HUES64 (cell line): ENCODE results near the gene ADRM1.

Experiments
- H3K27ac ChIP-seq: 2 replicates; pipeline ENCODE4 v1.7.0; 2013; ENCODE audit warnings: low read depth, low read length, inconsistent platforms
- H3K27me3 ChIP-seq: 2 replicates; pipeline ENCODE4 v1.6.1; 2013; ENCODE audit warnings: mild to moderate bottlenecking, low read length; ENCODE audit not compliant: insufficient read depth
- H3K36me3 ChIP-seq: 2 replicates; pipeline ENCODE4 v1.6.1; 2013; ENCODE audit warnings: mild to moderate bottlenecking, low read length; ENCODE audit not compliant: insufficient read depth
- H3K4me1 ChIP-seq: 2 replicates; pipeline ENCODE4 v1.6.1; 2013; ENCODE audit warnings: mild to moderate bottlenecking, low read length, moderate library complexity; ENCODE audit not compliant: insufficient read depth
- H3K4me3 ChIP-seq: 2 replicates; pipeline ENCODE4 v1.5.1; 2013; ENCODE audit warnings: mild to moderate bottlenecking, low read length, moderate library complexity
- H3K9ac ChIP-seq: 2 replicates; pipeline ENCODE4 v1.6.1; 2013; ENCODE audit warnings: mild to moderate bottlenecking, low read depth, low read length
- H3K9me3 ChIP-seq: 2 replicates; pipeline ENCODE4 v1.6.1; 2013; ENCODE audit warnings: low read depth, low read length; ENCODE audit not compliant: insufficient read depth
- WGBS: fragments of 150-250, 120-280 bp; methylation state at CpG from one replicate; pipeline ENCODE4 v1.1.7; 2013; ENCODE audit warnings: missing lambda C conversion rate; 5-methylcytosine and 5-hydroxymethylcytosine counted together

ADRM1 gene

DNA sequence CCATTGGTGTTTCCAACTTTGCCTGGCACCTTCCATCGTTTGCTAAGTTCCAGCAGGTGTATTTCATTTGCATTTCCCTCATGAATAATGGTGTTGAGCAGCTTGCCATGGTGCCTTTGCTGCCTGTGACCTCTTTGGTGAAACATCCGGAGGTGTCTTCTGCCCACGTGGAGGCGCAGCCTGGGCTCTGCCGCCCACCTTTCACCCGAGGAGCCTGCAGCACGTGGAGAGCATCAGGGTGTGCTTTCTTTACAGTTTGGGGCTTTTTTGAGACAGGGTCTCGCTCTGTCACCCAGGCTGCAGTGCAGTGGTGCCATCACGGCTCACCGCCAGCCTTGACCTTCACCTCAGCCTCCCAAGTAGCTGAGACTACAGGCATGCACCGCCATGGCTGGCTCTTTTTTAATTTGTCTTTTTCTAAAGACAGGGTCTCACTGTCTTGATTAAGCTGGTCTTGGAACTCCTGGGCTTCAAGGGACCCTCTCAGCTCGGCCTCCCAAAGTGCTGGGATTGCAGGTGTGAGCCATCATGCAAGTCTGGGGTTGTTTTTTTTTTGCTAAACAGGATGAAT lies 3.0 kb upstream of the ADRM1 start:
- Histone ChIP-seq H3K9me3 (no peaks in the 10 kb centered on the region), H3K27ac (no peak overlapping the region), H3K27me3 (no peaks in the 10 kb centered on the region), H3K36me3 (peaks cover 25% of the 10 kb centered on the region), H3K4me1 (peaks cover 7% of the 10 kb centered on the region; the same call in 1 of the 2 replicates), H3K9ac (no peak overlapping the region), H3K4me3 (no peak overlapping the region)
- 92% methylated on average over 12 of the region's 12 CpGs for WGBS

DNA sequence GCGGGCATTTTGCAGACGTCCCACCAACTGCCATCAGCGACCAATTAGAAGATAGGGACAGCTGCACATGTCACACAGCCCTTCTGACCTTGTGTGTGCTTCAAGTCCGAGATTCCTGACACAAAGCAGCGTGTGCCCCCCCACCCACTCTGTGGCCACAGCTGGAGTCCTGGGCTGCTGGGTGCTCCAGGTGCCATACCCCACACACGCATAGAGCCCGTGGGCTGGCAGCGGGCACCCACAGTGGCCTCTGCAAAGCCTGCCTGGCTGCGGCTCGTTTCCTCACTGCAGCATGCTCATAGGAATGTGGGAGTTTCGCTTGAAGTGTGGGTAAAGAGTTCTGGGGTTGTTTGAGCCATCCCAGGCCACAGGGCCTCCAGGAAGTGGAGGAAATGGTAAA lies 2.5 kb upstream of the ADRM1 start:
- H3K4me1 ChIP-seq: peaks cover 9% of the 10 kb centered on the region; the same call in 1 of the 2 replicates
- no peak overlapping the region for H3K27ac ChIP-seq
- no peak overlapping the region for H3K4me3 ChIP-seq
- WGBS: 94% methylated on average over 11 of the region's 11 CpGs
- H3K9me3 ChIP-seq: no peaks in the 10 kb centered on the region
- no peaks in the 10 kb centered on the region for H3K27me3 ChIP-seq
- H3K36me3 ChIP-seq: peaks cover 28% of the 10 kb centered on the region
- H3K9ac ChIP-seq: no peak overlapping the region

DNA sequence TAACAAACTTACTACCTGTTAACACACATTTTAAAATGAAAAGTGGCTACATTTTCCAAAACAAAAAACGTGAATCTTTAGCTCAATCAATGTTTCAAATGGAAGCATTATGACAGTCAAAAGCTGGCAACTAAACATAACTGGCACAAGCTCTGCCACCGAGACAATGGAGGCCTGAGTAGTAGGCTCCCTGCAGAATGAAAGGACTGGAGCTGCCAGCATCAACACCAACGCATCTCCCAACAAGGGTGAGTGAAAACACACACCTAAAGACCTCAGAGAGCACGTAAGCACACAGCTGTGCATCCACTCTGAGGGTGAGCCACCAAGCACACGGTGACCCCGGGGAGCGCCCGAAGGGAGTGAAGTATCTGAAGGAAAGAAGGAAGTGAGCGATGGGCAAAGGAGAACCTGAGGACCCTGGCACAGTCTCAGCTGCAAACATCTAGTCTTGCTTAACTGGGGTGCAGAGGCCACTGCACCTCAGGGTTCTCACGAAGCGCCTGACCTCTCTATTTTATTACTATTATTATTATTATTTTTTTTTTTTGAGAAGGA lies 1.6 kb upstream of the ADRM1 start:
- Histone ChIP-seq H3K27ac (no peak overlapping the region), H3K4me1 (peaks cover 9% of the 10 kb centered on the region; the same call in 1 of the 2 replicates), H3K9me3 (no peaks in the 10 kb centered on the region), H3K36me3 (peaks cover 28% of the 10 kb centered on the region), H3K4me3 (no peak overlapping the region), H3K27me3 (no peaks in the 10 kb centered on the region), H3K9ac (no peak overlapping the region)
- 91% methylated on average over 9 of the region's 11 CpGs for WGBS

GRCh38 chr20:62301773-62302340 lies 940 bp upstream of the ADRM1 start:
- peaks cover 33% of the 10 kb centered on the region for H3K36me3 ChIP-seq
- peaks cover 9% of the 10 kb centered on the region; the same call in 1 of the 2 replicates for H3K4me1 ChIP-seq
- no peak overlapping the region for H3K9ac ChIP-seq
- H3K4me3 ChIP-seq: peak overlapping the region; percentile 78
- H3K9me3 ChIP-seq: no peaks in the 10 kb centered on the region
- 8% methylated on average over 23 of the region's 24 CpGs for WGBS
- H3K27ac ChIP-seq: peak overlapping the region; percentile 99; the same call in 1 of the 2 replicates
- no peaks in the 10 kb centered on the region for H3K27me3 ChIP-seq

GRCh38 chr20:62303062-62303339 lies 204 bp downstream of the ADRM1 start:
- peak overlapping the region; percentile 91 for H3K9ac ChIP-seq
- WGBS: under 1% methylated on average over 39 of the region's 39 CpGs
- H3K27ac ChIP-seq: peak overlapping the region; percentile 79; the same call in 1 of the 2 replicates
- H3K4me3 ChIP-seq: peak overlapping the region; percentile 78
- H3K9me3 ChIP-seq: no peaks in the 10 kb centered on the region
- peaks cover 45% of the 10 kb centered on the region for H3K36me3 ChIP-seq
- no peaks in the 10 kb centered on the region for H3K27me3 ChIP-seq
- H3K4me1 ChIP-seq: peaks cover 9% of the 10 kb centered on the region; the same call in 1 of the 2 replicates

DNA sequence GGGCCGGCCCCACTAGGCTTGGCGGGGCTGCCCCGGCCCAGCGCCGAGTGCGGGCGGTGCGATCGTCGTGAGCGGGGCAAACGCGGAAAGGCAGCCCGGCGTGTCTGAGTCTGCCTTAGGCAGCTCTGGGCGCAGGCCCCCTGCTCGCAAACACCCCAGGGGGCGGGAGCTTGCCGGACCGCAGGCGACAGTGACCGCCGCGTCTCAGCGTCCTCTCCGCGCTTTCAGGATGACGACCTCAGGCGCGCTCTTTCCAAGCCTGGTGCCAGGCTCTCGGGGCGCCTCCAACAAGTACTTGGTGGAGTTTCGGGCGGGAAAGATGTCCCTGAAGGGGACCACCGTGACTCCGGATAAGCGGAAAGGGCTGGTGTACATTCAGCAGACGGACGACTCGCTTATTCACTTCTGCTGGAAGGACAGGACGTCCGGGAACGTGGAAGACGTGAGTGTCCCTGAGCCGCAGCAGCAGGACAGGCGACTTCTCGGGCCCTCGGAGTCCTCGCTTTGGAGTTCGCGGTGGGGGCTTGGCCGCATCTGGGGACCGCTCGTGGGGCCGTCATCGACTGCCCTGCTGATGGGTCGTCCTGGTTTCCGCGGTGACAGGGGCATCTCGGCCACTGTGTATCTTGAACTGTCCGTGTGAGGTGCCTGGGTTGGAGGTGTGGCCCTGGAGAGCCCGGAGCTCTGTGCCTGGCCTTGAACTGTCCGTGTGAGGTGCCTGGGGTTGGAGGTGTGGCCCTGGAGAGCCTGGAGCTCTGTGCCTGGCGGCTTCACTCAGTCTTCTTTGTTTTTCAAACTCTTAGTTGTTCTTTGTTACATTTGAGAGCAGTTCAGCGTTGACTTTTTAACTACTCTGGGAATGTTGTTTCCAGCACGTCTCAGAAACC lies 786 bp downstream of the ADRM1 start:
- Histone ChIP-seq H3K27ac (peak overlapping the region; percentile 79; the same call in 1 of the 2 replicates), H3K9me3 (no peaks in the 10 kb centered on the region), H3K4me3 (peak overlapping the region; percentile 78), H3K27me3 (no peaks in the 10 kb centered on the region), H3K9ac (peak overlapping the region; percentile 91), H3K4me1 (peaks cover 9% of the 10 kb centered on the region; the same call in 1 of the 2 replicates), H3K36me3 (peaks cover 50% of the 10 kb centered on the region)
- 4% methylated on average over 66 of the region's 66 CpGs for WGBS

GRCh38 chr20:62304331-62305148 lies 1.7 kb downstream of the ADRM1 start:
- Histone ChIP-seq H3K4me3 (peak overlapping the region; percentile 78), H3K9me3 (no peaks in the 10 kb centered on the region), H3K9ac (peak overlapping the region; percentile 91), H3K36me3 (peaks cover 58% of the 10 kb centered on the region), H3K27me3 (no peaks in the 10 kb centered on the region), H3K27ac (no peak overlapping the region), H3K4me1 (peaks cover 9% of the 10 kb centered on the region; the same call in 1 of the 2 replicates)
- 90% methylated on average over 29 of the region's 29 CpGs for WGBS

DNA sequence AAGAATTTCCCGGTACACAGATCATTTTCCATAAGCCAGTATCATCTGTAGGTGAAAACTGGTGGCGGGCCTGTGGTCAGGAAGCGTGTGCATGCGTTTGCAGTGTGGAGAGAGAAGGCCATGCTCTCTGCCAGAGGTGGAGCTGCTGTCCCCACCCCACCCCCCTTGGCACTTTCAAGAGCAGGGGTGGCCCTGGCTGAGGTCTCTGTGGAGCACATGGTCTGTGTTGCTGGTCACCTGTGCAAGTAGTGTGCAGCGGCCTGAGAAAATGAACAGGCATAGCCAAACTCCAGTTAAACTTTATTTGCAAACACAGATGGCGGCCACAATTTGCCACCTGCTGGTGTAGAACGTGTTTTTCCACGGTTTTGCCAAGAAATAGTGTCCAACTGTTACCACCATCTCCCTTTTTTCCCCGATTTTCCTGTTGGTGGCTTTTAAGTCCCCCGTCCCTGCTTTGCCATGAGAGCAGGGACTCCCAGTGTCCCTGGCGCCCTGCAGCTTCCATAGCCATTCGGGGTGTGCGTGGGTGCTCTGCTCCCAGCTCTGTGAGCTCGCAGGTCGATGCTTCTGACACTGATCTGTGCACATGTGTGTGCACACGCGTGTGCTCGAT lies 2.5 kb downstream of the ADRM1 start:
- Histone ChIP-seq H3K4me1 (peaks cover 9% of the 10 kb centered on the region; the same call in 1 of the 2 replicates), H3K27me3 (no peaks in the 10 kb centered on the region), H3K9ac (0 out of 2 replicates have a peak overlapping the region, but pooled peaks have one; percentile 16), H3K36me3 (peaks cover 65% of the 10 kb centered on the region), H3K9me3 (no peaks in the 10 kb centered on the region), H3K4me3 (0 out of 2 replicates have a peak overlapping the region, but pooled peaks have one; percentile 78), H3K27ac (no peak overlapping the region)
- 89% methylated on average over 18 of the region's 18 CpGs for WGBS

GRCh38 chr20:62305765-62306413 lies 3.1 kb downstream of the ADRM1 start:
- Histone ChIP-seq H3K4me3 (no peak overlapping the region), H3K36me3 (peaks cover 71% of the 10 kb centered on the region), H3K9me3 (no peaks in the 10 kb centered on the region), H3K27me3 (no peaks in the 10 kb centered on the region), H3K9ac (no peak overlapping the region), H3K27ac (peak overlapping the region; percentile 41; the same call in 1 of the 2 replicates), H3K4me1 (peaks cover 9% of the 10 kb centered on the region; the same call in 1 of the 2 replicates)
- 93% methylated on average over 33 of the region's 33 CpGs for WGBS
